ENCODE data around the gene AFF1. TPM values are rescaled to one million over a fixed set of nuclear protein-coding genes. Genes with fewer than 3 reads are reported as not detected.

The AFF1 gene
- total RNA-seq, 4 donors from 2014 or later, result 155 to 238 (median 192) TPM

- Histone ChIP-seq H3K9me3 (no peaks in the 10 kb centered on the region), H3K4me1 (no peaks in the 10 kb centered on the region), H3K36me3 (no peaks in the 10 kb centered on the region), H3K27me3 (no peaks in the 10 kb centered on the region), H3K4me3 (replicated peaks in 1 of 3) (no peak overlapping the region), H3K27ac (no peak overlapping the region)
- no peak for DNase-seq
- intact Hi-C loops (cut with DNase I), result no loop called here
- 92 to 93% methylated on average over 19 of the region's 19 CpGs for WGBS, 2 donors
- TF ChIP-seq, protein P1, sequence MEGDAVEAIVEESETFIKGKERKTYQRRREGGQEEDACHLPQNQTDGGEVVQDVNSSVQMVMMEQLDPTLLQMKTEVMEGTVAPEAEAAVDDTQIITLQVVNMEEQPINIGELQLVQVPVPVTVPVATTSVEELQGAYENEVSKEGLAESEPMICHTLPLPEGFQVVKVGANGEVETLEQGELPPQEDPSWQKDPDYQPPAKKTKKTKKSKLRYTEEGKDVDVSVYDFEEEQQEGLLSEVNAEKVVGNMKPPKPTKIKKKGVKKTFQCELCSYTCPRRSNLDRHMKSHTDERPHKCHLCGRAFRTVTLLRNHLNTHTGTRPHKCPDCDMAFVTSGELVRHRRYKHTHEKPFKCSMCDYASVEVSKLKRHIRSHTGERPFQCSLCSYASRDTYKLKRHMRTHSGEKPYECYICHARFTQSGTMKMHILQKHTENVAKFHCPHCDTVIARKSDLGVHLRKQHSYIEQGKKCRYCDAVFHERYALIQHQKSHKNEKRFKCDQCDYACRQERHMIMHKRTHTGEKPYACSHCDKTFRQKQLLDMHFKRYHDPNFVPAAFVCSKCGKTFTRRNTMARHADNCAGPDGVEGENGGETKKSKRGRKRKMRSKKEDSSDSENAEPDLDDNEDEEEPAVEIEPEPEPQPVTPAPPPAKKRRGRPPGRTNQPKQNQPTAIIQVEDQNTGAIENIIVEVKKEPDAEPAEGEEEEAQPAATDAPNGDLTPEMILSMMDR (IDR thresholded peaks at IDR 0.05), result no peak
- no peak for TF ChIP-seq POLR2A (IDR thresholded peaks at IDR 0.05)
These were observed 41.7 kb upstream of the AFF1 start for GRCh38 chr4:86893136-86893535.

DNA sequence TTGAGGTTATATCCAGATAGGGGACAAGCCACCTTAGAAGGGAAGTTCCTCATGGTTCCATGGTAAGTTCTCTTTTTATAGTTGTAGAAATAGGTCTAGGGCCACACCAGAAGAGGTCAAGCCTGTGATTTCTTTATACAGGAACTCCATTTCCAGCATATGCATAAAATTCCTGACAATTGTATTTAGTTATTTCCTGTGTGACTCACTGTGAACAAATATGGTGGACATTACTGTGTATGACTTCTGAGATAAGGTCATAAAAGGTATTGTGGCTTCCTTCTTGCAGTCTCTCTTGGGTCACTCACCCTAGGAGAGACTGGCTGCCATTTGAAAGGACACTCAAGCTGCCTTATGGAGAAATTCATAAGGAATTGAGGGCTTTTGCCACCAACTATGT is 40.4 kb upstream of the AFF1 start:
- Histone ChIP-seq H3K4me1 (no peaks in the 10 kb centered on the region), H3K9me3 (no peaks in the 10 kb centered on the region), H3K27ac (no peak overlapping the region), H3K4me3 (replicated peaks in 1 of 3) (no peak overlapping the region), H3K36me3 (no peaks in the 10 kb centered on the region), H3K27me3 (no peaks in the 10 kb centered on the region)
- TF ChIP-seq, protein P1 (IDR thresholded peaks at IDR 0.05), result no peak
- no peak for DNase-seq
- intact Hi-C loops (cut with DNase I), result no loop called here

DNA sequence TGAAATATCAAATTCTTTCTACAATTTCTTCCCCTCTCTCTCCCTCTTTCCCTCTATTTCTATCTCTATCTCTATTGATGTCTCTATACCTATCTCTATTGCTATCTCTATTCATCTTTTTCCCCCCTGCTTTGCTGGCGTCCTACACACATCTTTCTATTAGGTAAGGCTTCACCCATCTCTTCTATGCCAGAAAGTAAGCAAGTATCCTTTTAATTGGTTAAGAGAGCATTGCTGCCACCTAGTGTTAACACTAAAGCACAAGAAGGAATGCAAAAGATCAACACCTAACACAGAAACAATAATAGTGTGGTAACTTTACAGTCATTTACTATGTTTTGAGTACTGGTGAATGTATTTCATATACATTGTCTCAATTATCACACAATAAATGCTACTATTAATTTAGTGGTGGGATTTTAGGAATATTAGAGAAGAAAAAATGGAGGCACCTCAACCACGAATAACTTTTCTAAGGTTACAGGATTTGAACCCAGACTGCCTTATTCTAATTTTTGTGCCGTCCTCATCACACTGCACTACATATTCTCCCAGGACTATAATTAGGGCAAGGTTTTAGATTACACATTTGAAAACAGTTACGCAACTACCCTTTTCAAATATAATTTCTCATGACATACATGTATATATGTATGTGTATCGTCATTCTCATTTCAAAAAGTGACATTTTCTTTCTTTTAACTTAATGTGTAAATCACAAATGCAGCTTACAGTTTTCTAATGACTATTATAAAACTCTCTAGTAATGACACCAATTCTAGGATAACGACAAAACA is 38.9 kb upstream of the AFF1 start:
- WGBS, 2 donors, result 74 to 78% methylated on average over 6 of the region's 6 CpGs
- Histone ChIP-seq H3K27ac (no peak overlapping the region), H3K4me3 (replicated peaks in 1 of 3) (no peak overlapping the region), H3K27me3 (no peaks in the 10 kb centered on the region), H3K36me3 (no peaks in the 10 kb centered on the region), H3K9me3 (no peaks in the 10 kb centered on the region), H3K4me1 (no peaks in the 10 kb centered on the region)
- TF ChIP-seq, protein P1 (IDR thresholded peaks at IDR 0.05), result peak; percentile 41 to 87 (median 72)
- no peak for TF ChIP-seq POLR2A (IDR thresholded peaks at IDR 0.05)
- no peak for DNase-seq
- intact Hi-C loops (cut with DNase I), result loop anchor here (5.0 kb wide), 1 partner anchor 399 kb away; no protein-coding TSS in a partner anchor

GRCh38 chr4:86896596-86896995 is 38.2 kb upstream of the AFF1 start:
- Histone ChIP-seq H3K36me3 (no peaks in the 10 kb centered on the region), H3K4me3 (replicated peaks in 1 of 3) (no peak overlapping the region), H3K4me1 (no peaks in the 10 kb centered on the region), H3K27ac (no peak overlapping the region), H3K27me3 (no peaks in the 10 kb centered on the region), H3K9me3 (no peaks in the 10 kb centered on the region)
- 66% methylated on average over 4 of the region's 4 CpGs for WGBS, 2 donors
- intact Hi-C loops (cut with DNase I), result loop anchor here (5.0 kb wide), 1 partner anchor 399 kb away; no protein-coding TSS in a partner anchor
- no peak for TF ChIP-seq POLR2A (IDR thresholded peaks at IDR 0.05)
- TF ChIP-seq, protein P1 (IDR thresholded peaks at IDR 0.05), result no peak
- no peak for DNase-seq

DNA sequence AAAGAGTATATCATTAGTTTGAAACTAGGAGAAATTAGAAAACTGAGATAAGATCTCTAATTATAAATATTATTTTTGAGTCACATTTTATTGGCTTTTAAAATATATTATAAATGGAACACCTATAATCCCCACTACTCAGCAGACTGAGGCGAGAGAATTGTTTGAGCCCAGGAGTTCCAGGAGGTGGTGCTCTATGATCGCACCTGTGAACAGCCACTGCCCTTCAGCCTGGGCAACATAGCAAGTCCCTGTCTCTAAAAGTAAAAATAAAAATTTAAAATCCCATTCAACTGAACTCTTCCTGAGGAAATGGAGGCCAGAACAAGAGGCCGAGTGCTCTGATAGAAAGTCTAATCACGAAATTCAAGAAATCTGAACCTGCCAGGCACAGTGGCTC is 36.2 kb upstream of the AFF1 start:
- Histone ChIP-seq H3K36me3 (no peaks in the 10 kb centered on the region), H3K27ac (no peak overlapping the region), H3K9me3 (no peaks in the 10 kb centered on the region), H3K4me3 (replicated peaks in 1 of 3) (no peak overlapping the region), H3K4me1 (no peaks in the 10 kb centered on the region), H3K27me3 (no peaks in the 10 kb centered on the region)
- intact Hi-C loops (cut with DNase I), result loop anchor here (5.0 kb wide), 1 partner anchor 401 kb away; no protein-coding TSS in a partner anchor
- WGBS, 2 donors, result 88 to 91% methylated on average over 4 of the region's 4 CpGs
- peak in 1 of 2 donors; percentile 40 for DNase-seq
- TF ChIP-seq POLR2A (IDR thresholded peaks at IDR 0.05), result no peak
- TF ChIP-seq, protein P1 (IDR thresholded peaks at IDR 0.05), result peak in 3 of 6 experiments; percentile 32 to 46 (median 41)

Data from thyroid gland (tissue), 4 donors.